Activated gamma-delta T cell (primary cell): ENCODE data around the gene PACS2.
"Not testable (repeated sequence)": the region's sequence is repeated elsewhere in the genome, so short reads cannot be mapped to it uniquely, and the experiment has no call there.

Experiments
- DNase-seq: peaks from one replicate; lab custom pipeline; 2025; lab: John Stamatoyannopoulos, UW

PACS2 gene

GRCh38 chr14:105315941-105316576 lies 1.5 kb downstream of the PACS2 start:
- no peak for DNase-seq

GRCh38 chr14:105316577-105316941 lies 2.0 kb downstream of the PACS2 start:
- no peak for DNase-seq

- no peak for DNase-seq
Observed at GRCh38 chr14:105316968-105317510, 2.5 kb downstream of the PACS2 start.

GRCh38 chr14:105317546-105317945 lies 3.0 kb downstream of the PACS2 start:
- no peak for DNase-seq

- no peak for DNase-seq
Observed at GRCh38 chr14:105322791-105323556, 8.4 kb downstream of the PACS2 start.

GRCh38 chr14:105323663-105324062 lies 9.1 kb downstream of the PACS2 start:
- DNase-seq = no peak

- no peak for DNase-seq
Observed at GRCh38 chr14:105324080-105324778, 9.7 kb downstream of the PACS2 start.

GRCh38 chr14:105324871-105325270 lies 10.3 kb downstream of the PACS2 start:
- DNase-seq = no peak

- DNase-seq = no peak
Observed at GRCh38 chr14:105325303-105325702, 10.8 kb downstream of the PACS2 start.

GRCh38 chr14:105325716-105326567 lies 11.4 kb downstream of the PACS2 start:
- DNase-seq = no peak

- DNase-seq = no peak
Observed at GRCh38 chr14:105326568-105326867, 12.0 kb downstream of the PACS2 start.

- no peak for DNase-seq
Observed at GRCh38 chr14:105326891-105327694, 12.5 kb downstream of the PACS2 start.

GRCh38 chr14:105327695-105328045 lies 13.1 kb downstream of the PACS2 start:
- DNase-seq = not testable (repeated sequence)

- DNase-seq = no peak
Observed at GRCh38 chr14:105328070-105328677, 13.6 kb downstream of the PACS2 start.

- DNase-seq = no peak
Observed at GRCh38 chr14:105328678-105329390, 14.3 kb downstream of the PACS2 start.

GRCh38 chr14:105329411-105330150 lies 15.0 kb downstream of the PACS2 start:
- no peak for DNase-seq

GRCh38 chr14:105330491-105330895 lies 15.9 kb downstream of the PACS2 start:
- no peak for DNase-seq

- DNase-seq = no peak
Observed at GRCh38 chr14:105331575-105332349, 17.2 kb downstream of the PACS2 start.
